HK-2 (cell line): ENCODE measurements around the gene CSPG4.
"Not testable (repeated sequence)": the region's sequence is repeated elsewhere in the genome, so short reads cannot be mapped to it uniquely, and the experiment has no call there.

Experiments
- DNase-seq: peaks from one replicate; pipeline ENCODE4 v3.0.0-alpha.2; 2018; ENCODE audit not compliant: unreplicated experiment

The CSPG4 gene

DNA sequence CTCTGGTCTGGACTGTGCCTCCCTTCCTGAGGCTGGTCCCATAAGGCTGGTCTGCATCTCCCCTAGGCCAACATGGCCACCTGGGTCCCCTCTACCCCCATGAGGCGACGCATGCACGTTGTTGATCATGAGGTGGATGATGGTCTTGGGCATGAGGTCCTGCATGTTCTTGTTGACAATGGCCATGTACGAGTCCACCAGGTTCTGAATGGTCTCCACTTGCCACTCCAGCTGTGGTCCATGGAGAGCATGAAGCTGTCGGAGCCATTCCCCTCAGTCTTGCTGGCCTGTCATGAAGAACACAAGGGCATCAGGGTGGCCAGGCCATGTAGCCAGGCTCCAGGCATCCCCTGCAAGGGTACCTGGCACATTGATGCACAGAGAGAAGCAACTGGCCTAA lies 27.1 kb upstream of the CSPG4 start:
- DNase-seq = no peak

DNA sequence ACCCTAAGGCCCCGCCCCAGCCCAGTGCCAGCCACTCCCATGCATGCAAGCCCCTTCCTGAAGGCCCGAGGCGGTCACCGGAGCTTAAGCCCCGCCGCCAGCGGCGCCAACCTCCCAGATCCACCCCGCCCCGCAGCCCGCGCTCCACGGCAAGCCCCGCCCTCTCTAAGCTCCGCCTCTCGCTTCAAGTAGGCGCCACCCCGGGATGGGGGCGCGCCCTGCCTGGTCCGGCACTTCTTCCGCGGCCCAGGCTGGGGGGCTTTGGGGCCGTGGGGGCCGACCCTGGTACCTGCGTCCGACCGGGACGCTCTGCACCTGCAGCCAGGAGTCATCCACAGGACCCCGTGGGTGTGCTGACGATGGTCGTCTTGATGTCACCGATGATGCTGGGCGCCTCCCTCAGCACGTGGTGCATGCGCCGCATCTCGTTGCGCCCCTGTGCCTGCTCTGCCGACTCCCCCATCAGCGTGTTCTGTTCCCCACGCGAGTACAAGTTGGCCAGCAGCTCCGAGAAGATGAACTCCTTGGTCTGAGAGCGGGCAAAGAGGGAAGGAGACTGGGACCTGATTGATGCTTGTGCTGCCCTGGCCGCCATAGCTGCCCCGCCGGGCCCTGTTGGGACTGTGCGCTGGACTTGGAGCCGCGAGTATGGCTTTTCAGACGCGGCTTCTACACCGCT lies 26.1 kb upstream of the CSPG4 start:
- DNase-seq = peak; percentile 87

DNA sequence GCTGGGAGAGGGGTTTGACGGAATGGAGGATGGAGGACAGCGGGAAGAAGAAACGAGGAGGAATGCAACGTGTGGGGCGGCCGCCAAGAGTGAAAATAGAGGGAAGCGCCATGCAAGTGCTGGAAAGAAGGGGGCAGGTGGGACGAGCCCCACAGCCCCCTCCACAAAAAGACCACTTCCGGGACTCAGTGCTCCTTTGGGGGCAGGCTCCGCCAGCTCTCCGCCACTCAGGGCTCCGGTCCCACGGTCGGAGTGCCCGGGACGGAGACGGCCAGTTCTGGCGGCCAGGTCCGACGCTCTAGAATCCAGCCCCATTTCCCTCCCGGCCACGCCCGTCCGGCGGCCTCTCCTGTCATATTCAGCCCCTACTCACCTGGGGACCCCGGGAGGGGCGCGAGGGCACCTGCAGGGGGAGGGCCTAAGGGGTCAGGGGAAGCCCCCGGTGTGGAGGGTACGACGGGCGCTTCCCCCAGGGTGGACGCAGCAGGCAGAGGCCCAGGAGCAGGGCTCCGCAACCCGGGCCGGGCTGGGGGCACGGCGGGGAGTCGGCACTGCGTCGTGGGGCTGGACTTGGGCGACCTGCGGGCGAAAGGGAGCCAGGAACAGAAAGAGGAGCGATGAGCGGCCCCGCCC lies 25.5 kb upstream of the CSPG4 start:
- DNase-seq = no peak

DNA sequence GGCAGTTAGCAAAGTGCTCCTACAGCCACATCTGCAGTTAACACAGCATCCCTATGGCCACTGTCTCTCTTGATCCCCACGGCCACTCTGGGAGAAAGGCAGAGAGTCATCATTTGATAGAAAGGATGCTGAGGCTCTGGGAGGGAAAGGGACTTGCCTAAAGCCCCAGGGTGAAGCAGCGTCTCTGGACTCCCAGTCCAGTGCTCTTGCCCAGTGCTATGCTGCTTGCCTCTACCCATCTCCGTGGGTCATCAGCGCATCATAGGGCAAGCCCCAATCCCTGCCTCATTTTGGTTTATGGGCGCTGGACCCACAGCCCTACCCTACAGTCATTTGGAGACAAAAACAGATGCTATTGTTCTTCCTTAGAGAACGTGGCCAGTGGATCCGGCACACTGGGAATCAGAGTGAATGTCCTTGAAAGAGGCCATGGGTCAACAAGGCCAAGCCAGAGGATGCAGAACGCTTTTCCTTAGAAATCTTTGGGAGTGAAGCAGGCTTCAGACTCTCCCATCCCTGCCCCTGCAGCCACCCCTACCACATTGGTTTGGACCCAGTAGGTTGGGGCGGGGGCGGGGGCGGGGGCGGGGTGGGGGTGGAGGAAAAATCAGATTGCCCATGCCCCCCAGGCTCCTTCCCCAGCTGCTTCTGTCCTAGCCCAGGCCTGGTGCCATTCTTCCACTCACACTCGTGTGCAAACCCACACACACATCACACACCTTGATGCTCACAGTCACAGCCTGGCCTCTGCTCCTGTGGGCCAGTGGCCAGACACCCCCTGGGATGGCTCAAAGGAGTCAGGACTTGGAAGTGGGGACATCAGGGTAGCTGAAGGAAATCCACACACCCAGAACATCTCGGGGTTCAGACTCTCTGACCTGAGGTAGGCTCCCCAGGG lies 24.7 kb upstream of the CSPG4 start:
- not testable (repeated sequence) for DNase-seq

DNA sequence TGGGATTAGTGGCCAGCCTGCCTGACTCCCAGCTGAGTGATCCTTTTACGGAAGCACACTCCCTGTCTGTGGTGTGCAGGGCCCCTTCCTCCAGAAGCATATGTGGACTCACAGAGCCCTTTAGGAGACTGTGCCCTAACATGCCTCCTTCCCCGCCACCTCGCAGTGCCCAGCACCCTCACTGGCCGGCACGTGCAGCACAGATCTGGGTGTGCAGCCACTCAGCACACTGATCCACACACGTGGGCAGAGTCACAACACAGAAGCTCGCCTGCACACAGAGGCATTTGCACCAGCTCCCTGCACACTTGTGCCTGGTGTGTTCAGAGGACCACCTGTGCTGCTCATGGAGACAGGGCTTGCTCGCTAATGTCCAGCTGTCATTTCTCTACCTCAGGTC lies 23.6 kb upstream of the CSPG4 start:
- DNase-seq = no peak

DNA sequence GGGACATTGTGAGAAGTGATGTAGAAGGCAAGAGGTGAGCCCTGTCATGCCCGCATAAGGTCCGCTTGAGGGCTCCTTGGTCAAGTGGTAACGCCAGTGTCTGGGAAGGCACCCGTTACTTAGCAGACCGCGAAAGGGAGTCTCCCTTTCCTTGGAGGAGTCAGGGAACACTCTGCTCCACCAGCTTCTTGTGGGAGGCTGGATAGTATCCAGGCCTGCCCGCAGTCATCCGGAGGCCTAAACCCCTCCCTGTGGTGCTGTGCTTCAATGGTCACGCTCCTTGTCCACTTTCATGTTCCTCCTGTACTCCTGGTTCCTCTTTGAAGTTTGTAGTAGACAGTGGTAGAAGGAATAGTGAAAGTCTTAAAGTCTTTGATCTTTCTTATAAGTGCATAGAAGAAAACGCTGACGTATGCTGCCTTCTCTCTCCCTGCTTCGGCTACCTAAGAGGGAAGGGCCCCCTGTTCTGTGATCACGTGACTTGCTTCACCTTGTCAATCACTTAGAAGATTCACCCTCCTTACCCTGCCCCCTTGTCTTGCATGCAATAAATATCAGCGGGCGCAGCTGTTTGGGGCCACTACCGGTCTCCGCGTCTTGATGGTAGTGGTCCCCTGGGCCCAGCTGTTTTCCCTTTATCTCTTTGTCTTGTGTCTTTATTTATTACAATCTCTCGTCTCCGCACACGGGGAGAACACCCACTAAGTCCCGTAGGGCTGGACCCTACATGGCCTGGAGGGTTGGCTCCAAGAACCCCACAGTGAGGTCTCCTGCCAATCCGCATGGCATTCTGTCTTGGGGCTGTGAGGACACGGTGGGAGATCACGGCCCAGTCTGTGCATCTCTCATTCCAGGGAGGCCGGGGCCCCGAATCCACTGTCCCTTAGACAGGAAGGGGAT lies 22.5 kb upstream of the CSPG4 start:
- not testable (repeated sequence) for DNase-seq

DNA sequence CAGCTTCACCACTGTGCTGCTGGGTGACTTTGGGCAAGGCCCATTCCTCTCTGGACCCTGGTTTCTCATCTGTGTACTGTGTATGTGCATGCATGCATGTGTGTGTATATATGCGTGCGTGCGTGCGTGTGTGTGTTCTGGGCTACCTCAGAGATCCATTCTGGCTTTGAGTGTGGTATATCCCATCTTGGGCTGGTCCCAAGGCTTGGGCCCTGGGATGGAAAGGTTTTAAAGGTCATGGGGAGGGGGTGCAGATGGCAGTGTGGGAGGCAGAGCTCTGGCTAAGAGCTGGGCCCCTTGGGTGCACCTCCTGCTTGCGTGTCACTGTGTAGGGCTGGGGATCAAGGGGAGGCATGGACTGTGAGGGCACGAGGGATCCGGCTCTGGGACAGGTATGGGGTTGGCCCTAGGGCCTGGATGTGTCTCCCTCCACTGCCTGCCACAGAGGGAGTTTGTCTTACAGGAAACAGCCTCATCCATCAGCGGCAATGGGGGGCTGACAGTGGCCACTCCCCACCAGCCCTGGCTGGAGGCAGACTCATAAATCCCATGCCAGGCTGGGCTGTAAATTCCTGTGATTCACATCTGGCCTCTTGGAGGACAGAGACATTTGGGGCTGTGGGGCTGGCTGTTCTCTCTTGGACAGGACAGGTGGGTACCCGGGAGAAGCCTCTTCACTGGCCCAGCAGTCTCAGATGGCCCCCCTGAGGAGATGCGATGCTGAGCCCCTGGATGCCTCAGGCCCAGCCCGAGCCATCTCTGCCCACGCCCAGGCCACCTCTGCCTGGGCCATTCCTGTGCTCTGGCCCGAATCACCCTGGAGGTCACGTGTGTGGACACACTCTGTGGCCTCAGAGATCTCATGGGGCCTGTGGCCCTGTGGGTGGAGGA lies 21.4 kb upstream of the CSPG4 start:
- peak; percentile 27 for DNase-seq

DNA sequence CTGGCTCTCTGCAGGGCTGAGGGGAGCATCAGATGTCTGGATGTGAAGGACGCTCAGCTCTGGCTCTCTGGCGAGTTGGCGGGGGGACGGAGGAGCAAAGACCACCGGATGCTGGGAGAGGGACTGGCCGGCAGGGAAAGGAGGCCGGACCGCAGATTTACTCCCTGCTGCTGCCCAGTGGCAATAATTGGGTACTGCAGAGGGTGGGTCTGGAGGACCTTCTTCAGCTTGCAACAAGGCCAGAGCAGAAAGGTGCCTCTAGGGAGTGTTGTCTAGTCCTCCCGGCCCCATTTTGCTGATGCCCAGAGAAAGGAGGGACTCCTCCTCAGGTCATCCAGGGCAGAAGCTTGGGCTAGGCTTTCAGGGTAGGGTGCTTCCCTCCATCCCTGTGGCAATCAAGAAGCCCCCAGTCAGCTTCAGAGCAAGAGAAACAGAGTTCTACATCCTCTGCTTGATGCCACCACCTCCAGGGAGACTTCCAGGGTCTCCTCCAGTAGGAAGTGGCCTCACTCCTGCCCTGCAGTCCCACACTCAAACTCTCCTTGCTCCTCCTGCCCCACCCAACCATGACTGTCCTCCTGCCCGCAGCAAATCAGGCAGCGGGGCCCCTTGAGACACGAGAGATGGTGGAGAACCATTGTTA lies 20.3 kb upstream of the CSPG4 start:
- peak; percentile 51 for DNase-seq

DNA sequence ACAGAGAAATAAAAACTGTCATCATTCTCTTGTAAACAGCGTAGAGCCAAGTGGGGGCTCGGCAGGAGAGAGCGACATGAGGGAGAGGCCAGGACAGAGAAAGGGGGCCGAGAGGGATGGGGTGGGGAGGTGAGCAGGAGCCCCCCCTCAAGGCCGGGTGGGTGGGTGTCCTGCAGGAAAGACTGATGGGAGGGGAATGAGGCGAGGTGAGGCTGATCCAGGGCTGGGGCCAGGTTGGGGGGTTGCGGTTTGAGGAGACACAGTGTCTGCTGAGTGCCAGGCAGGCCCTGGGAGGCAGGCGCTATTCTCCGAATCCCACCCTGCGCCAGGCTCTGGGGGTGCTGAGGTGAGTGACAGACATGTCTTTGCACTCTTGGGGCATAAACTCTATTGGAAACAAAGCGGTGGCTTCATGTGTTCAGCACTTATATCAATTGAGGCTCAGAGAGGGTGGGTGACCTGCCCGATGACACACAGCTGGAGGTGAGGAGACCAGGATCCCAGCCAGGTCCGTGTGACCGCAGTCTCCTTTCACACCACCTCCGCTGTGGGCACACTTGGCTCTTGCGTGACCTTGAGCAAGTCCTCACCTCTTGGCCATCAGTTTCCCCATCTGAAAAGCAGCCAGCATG lies 19.6 kb upstream of the CSPG4 start:
- DNase-seq = no peak

DNA sequence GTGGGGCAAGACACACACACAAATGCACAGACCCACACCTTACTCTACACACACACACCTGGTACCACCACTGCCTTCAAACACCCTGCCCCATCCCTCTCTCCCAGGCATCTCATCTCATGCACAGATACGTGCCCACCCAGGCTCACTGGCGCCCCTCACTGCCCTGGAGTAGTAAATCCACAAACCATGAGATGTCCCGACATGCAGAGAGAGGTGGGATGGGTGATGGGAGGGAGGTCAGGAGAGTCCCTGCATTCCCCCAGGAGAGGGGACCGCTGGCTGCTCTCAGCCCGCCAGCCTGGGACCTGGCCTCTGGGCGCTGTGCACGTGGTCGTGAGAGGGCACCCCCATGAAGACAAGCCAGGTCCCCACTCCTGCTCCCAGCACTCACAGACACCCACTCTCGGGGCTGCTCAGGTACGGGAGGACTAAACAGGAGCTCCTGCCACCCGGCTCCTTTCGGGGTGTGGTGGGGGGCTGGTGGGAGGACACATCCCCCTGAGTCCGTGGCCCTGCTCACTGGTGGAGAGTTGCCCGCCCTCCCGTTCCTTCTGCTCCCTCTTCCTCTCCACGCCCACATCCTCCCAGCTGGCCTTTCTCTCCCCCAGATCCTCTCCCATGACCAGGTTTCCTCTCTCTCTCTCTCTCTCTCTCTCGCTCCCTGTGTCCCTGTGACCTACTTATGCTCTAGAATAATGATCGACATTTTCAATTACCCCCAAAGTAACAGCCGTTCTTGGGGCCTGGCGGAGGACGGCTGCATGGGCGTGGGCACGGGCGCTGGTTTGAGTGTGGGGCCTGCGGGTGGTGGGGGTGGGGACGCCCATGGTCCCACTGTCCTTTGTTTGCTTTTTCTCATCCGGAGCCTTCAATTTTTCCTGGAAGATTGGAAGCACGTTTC lies 18.9 kb upstream of the CSPG4 start:
- DNase-seq = no peak

DNA sequence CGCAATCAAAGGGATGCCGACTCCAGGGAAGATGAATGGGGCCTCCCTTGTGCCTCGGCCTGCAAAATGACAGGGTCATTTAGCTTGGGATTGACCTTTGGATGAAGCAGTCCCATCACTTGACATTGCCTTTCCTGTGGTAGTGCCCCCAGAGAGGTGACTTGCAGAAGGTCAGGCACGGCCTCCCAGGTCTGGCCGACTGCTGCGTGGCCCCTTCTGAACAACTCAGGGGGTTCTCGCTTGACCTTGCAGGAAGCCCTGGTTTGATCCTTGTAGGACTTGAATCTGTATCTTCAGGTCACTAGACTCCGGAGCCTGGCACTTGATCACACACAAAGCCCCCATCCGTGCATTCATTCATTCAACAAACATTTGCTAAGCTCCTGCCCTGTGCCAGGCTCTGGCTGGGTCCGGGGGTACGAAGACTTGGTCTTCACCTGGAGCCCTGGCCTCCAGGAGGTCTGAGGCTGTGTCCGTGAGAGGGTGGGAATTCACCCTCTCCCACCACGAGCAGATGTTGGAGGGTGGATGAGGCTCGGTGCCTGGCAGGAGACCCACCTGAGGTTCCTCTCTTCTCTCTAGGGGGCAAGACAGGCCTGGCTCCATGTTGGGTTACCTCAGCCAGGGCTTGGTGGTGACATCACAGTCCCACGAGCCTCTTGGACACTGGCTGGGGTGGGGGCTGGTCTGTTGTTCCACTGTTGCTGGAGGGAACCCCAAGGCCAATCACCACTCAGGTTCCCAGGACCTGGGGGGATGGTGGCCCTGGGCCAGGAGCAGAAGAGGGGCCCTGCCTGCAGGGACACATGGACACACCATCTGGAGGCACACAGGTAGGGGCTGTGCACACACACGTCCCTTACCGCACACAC lies 18.0 kb upstream of the CSPG4 start:
- DNase-seq = not testable (repeated sequence)

DNA sequence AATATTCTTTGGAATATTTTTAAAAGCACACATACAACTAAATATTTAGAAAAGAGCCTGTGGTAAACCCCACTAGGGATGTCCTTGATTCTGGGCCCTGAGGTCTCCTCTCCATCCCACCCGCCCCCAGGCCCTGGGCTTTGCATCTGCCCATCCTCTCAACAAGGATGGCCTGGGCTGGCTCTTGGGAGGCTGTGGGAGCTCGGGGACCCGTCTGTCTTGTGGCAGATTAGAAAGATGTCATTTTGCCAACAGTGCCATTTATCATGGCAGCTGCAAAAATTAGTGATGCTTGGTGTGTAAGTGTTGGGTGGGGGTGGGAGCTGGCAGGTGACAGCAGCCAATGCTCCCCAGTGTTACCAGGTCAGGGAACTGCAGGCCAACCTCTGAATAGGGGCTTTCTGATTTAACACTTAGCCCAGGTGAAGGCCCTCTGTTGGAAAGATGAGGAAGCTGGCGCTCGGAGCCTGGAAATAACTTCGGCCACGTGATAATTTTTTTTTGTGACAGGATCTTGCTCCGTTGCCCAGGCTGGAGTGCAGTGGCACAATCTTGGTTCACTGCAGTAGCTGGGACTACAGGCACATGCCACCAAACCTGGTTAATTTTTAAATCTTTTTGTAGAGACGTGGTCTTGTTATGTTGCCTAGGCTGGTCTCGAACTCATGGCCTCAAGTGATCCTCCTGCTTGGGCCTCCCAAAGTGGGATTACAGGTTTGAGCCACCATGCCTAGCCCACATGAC lies 16.9 kb upstream of the CSPG4 start:
- no peak for DNase-seq

DNA sequence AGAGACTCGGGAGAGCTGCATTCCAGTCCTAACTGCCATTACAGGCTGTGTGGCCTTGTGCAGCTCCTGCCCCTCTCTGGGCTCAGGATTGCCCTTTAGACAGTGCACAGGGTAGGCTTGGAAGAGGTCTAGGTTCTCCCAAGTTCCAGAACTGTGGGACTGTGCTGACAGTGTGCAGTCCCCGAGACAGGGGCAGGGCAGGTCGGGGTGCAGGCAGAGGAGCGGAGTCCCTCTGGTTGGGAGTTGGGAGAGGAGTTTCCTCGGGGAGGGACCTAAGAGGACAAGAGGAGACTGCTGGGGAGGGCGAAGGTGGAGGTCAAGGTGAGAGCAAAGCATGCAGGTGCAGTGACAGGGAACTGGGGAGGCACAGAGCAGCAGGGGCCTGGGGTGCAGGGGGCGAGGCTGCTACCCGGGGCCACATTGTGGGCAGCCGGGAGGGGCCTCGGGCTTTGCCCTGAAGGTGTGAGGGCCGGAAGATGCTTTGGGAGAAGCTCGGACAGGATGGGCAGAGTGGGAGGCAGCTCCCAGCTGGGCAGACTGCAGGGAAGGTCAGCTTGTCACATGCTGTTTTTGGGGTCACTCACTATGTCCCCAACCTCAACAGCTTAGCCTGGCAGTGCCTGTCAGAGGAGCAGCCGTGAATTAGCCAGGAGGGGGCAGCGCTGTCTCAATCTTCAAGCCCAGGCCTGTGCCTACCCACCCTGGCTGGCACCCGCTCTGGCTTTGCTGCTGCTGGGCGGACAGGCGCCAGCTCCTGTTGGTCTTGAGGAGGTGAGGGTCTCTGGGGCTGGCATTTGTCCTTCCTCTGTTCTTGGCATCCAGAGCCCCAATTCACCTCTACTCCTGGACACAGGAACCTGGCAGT lies 15.4 kb upstream of the CSPG4 start:
- peak; percentile 56 for DNase-seq

DNA sequence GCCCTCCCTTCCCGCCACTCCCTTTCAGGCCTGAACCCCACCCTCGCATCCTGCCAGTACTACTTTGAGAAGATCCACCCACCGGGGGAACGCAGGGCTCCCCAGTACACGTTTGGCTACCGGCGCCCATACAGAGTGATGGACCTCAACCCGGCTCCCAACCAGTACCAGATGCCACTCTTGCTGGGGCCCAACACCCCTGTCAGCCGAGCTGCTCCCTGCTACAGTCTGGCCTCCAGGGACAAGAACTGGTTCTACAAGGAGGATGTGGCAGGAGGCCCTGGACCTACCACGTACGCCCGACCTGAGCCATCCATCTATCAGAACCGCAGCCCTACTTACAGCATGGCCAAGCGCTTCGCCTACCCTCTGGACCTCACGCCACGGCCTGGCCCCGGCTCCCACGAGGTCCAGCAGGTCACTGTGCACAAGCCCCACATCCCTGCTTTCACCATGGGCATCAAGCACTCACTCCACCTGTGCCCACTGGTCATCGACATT lies 14.4 kb upstream of the CSPG4 start:
- DNase-seq = no peak

DNA sequence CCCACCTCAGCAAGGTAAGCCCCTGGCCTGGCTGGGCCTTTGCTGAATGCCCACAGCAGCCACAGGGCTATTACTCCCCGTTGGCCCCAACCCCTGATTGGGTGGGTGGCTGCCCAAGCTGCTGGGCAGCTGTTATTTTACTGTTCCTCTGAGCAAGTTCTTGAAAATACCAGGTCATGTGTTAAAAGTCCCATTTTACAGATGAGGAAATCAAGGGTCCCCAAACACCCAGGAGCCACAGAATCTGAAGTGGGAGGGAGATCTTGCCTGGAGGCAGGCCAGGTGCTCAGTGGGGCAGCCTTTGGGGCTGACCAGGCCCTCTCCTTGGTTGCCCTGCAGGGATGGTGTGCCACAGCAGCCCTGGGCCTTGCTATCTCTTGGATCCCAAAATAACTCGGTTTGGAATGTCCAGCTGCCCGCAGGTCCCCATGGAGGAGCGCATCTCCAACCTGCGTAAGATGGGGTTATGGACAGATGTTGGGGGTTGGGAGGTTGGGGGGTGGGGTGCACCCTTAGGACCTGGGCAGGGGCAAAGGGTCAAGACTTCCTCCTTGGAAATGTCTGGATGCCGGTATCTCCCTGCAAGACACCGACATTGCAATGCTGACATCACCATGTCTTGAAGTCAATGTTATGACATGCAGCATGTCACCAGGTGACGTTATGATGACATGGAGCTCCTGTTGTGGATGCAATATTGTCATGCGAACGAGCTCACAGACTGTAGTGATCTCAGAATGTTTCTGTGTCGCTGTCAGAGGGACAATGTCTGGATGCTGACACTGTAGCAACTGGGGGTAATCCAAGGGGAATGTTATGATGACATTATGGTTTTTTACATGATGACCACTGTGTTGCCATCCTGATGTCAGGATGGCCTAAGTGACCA lies 13.3 kb upstream of the CSPG4 start:
- no peak for DNase-seq
